Measurements from ENCODE around the gene CHMP4A. TPM values are rescaled to one million over a fixed set of nuclear protein-coding genes. Genes with fewer than 3 reads are reported as not detected.
A peak's percentile ranks its signal among the peaks of the same experiment; 100 is the strongest.

Gene CHMP4A
- total RNA-seq, 4 donors from 2014 or later: 43.9 to 118 (median 82.1) TPM

DNA sequence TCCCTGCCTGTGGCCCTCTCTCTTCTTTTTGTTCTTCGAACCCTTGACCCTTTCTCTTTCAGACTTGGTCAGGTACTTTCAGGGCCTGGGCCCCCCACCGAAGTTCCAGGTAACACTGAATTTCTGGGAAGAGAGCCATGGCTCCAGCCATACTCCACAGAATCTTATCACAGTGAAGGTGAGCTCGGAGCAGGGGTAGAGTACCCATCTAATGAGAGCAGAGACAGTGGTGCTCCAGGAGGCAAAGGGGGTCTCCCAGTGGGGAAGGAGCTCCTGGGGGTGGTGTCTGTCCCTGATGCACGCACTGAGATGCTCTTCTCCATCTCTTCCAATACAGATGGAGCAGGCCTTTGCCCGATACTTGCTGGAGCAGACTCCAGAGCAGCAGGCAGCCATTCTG, 47.5 kb downstream of the CHMP4A start:
- peaks cover 5 to 74% (median 34%) of the 10 kb centered on the region in 3 donors for H3K36me3 ChIP-seq
- TF ChIP-seq POLR2A (IDR thresholded peaks at IDR 0.05): no peak
- no peak for TF ChIP-seq EP300 (IDR thresholded peaks at IDR 0.05)
- TF ChIP-seq, protein P1, sequence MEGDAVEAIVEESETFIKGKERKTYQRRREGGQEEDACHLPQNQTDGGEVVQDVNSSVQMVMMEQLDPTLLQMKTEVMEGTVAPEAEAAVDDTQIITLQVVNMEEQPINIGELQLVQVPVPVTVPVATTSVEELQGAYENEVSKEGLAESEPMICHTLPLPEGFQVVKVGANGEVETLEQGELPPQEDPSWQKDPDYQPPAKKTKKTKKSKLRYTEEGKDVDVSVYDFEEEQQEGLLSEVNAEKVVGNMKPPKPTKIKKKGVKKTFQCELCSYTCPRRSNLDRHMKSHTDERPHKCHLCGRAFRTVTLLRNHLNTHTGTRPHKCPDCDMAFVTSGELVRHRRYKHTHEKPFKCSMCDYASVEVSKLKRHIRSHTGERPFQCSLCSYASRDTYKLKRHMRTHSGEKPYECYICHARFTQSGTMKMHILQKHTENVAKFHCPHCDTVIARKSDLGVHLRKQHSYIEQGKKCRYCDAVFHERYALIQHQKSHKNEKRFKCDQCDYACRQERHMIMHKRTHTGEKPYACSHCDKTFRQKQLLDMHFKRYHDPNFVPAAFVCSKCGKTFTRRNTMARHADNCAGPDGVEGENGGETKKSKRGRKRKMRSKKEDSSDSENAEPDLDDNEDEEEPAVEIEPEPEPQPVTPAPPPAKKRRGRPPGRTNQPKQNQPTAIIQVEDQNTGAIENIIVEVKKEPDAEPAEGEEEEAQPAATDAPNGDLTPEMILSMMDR (IDR thresholded peaks at IDR 0.05): no peak
- no peak for DNase-seq (ENCODE audit: low spot score in 2 of 2)
- 97% methylated on average over 5 of the region's 5 CpGs for WGBS, 2 donors
- no peaks in the 10 kb centered on the region for H3K9me3 ChIP-seq
- no peak overlapping the region for H3K27ac ChIP-seq
- no peaks in the 10 kb centered on the region for H3K27me3 ChIP-seq
- no peak overlapping the region for H3K4me3 ChIP-seq
- peaks cover 0 to 39% (median 16%) of the 10 kb centered on the region in 4 donors for H3K4me1 ChIP-seq

DNA sequence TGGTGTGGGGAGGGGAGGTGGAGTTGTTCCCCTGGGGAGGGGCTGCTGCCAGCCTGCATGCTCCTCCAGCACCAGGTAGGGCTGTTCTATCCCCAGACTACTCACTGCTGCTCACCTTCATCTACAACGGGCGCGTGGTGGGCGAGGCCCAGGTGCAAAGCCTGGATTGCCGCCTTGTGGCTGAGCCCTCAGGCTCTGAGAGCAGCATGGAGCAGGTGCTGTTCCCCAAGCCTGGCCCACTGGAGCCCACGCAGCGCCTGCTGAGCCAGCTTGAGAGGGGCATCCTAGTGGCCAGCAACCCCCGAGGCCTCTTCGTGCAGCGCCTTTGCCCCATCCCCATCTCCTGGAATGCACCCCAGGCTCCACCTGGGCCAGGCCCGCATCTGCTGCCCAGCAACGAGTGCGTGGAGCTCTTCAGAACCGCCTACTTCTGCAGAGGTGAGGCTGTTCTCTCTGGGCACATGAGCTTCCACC, 48.7 kb downstream of the CHMP4A start:
- H3K4me3 ChIP-seq: no peak overlapping the region
- no peaks in the 10 kb centered on the region for H3K9me3 ChIP-seq
- WGBS, 2 donors: 91 to 94% methylated on average over 8 to 10 of the region's 14 CpGs
- peaks cover 0 to 46% (median 19%) of the 10 kb centered on the region in 4 donors for H3K4me1 ChIP-seq
- H3K27ac ChIP-seq: peak overlapping the region in 1 of 4 donors; percentile 99
- peaks cover 5 to 81% (median 34%) of the 10 kb centered on the region in 3 donors for H3K36me3 ChIP-seq
- TF ChIP-seq POLR2A (IDR thresholded peaks at IDR 0.05) (no peak), EP300 (IDR thresholded peaks at IDR 0.05) (no peak)
- TF ChIP-seq, protein P1 (IDR thresholded peaks at IDR 0.05): no peak
- no peak for DNase-seq (ENCODE audit: low spot score in 2 of 2)
- no peaks in the 10 kb centered on the region for H3K27me3 ChIP-seq

DNA sequence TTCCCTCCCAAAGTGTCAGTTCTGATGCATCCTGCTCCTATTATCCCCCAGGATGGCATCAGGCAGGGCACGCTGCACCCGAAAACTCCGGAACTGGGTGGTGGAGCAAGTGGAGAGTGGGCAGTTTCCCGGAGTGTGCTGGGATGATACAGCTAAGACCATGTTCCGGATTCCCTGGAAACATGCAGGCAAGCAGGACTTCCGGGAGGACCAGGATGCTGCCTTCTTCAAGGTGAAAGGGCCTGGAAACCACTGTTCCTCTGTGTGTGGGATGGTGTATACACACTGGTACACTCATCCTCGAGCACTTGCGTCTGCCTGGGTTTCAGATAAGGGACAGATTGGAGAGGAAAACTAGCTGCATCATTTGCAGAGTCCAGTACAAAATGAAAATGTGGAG, 51.2 kb downstream of the CHMP4A start:
- Histone ChIP-seq H3K4me1 (peaks cover 0 to 46% (median 19%) of the 10 kb centered on the region in 4 donors), H3K9me3 (no peaks in the 10 kb centered on the region), H3K27me3 (no peaks in the 10 kb centered on the region), H3K36me3 (peaks cover 10 to 80% (median 46%) of the 10 kb centered on the region in 3 donors), H3K27ac (peak overlapping the region; percentile 94 to 99 (median 97)), H3K4me3 (peak overlapping the region; percentile 61 to 91 (median 88))
- no peak for TF ChIP-seq POLR2A (IDR thresholded peaks at IDR 0.05)
- DNase-seq (ENCODE audit: low spot score in 2 of 2): no peak
- WGBS, 2 donors: 29 to 47% methylated on average over 2 to 8 of the region's 8 CpGs

DNA sequence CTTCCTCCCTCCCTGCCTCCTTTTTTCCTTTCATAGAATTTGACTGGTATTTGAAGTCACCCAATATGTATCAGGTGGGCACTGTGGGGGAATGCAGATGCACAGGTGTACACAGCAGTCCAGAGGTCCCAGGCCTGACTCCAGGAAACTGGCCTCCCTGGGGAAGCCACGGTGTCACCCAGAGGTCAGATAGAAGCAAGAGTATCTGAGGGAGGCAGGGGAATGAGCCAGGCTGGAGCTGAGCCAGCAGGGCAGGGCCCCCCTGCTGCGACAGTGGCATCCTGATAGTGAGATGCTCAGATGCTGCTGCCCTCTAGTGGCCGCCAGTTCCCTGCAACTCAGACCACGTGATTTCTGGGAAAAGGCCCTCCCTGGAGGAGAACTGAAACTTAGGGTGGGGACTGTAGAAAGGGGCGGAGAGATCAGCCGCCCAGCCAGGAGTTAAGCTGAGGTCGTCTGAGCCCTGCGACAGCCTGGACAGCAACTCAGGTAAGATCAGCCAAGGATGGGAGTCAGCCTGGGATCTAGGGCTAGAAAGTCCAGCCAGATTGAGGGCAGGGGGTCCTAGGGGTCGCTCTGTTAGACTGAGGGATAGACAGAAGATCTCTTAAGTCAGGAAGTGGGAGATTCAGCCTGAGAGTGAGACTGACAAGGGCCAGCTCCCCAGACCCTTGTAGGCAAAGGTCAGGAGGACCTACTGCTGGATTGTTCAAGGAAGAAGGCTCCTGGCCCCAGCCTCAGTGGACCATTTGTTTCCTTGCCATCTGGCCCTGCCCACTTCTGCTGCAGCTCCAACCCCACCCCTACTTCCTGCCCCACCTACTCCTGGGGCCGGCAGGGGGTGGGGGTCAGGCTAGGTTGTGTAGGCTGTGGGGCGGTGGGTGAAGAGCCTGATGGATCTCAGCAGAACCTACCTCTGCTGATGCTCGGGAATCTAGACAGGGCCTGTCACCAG, 52.2 kb downstream of the CHMP4A start, which contains the start of gene IRF9:
Gene IRF9 (plus strand): TSS at position 416 of the 955 bp plus-strand sequence. CDS start 880 bp downstream, outside the sequence.
- Histone ChIP-seq H3K27ac (peak within 1 kb of the TSS; percentile 94 to 99 (median 97)), H3K36me3 (peaks cover 10 to 80% (median 53%) of the 10 kb centered on the region in 3 donors), H3K4me3 (peak within 1 kb of the TSS; percentile 61 to 91 (median 88)), H3K9me3 (no peaks in the 10 kb centered on the region), H3K27me3 (no peaks in the 10 kb centered on the region), H3K4me1 (peaks cover 0 to 46% (median 19%) of the 10 kb centered on the region in 4 donors)
- TF ChIP-seq POLR2A (IDR thresholded peaks at IDR 0.05) (peak; percentile 28 to 71), EP300 (IDR thresholded peaks at IDR 0.05) (peak; percentile 96)
- TF ChIP-seq, protein P1 (IDR thresholded peaks at IDR 0.05): peak; percentile 91 to 98 (median 97)
- 0 to 1% methylated on average over 12 of the region's 12 CpGs for WGBS, 2 donors
- peak; percentile 98 to 100 for DNase-seq (ENCODE audit: low spot score in 2 of 2)

DNA sequence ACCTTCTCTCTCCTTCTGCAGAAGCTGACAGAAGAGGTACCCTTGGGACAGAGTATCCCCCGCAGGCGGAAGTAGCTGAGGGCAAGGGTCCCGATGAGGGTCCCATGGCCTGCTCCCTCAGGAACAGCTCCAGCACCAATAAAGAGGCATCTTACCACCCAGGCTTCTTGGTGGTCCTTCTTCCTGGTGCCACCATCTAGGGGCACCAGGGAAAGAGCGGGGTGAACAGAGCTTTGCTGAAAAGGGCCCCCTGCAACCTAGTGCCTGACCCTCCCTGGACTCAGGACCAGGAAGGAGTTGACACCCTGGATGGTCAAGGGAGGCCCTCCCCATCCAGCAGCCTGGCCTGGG, 52.8 kb downstream of the CHMP4A start:
- no peaks in the 10 kb centered on the region for H3K9me3 ChIP-seq
- H3K27ac ChIP-seq: peak overlapping the region; percentile 94 to 99 (median 97)
- TF ChIP-seq EP300 (IDR thresholded peaks at IDR 0.05): no peak
- DNase-seq (ENCODE audit: low spot score in 2 of 2): no peak
- peaks cover 10 to 80% (median 54%) of the 10 kb centered on the region in 3 donors for H3K36me3 ChIP-seq
- 74 to 84% methylated on average over 4 of the region's 4 CpGs for WGBS, 2 donors
- H3K4me1 ChIP-seq: peaks cover 0 to 46% (median 19%) of the 10 kb centered on the region in 4 donors
- no peaks in the 10 kb centered on the region for H3K27me3 ChIP-seq
- H3K4me3 ChIP-seq: no peak overlapping the region
